ENCODE measurements around the gene PTPRG. TPM values are rescaled to one million over a fixed set of nuclear protein-coding genes. Genes with fewer than 3 reads are reported as not detected.

Gene PTPRG
- total RNA-seq, 1 donor from 2014 or later = 4.2 TPM

DNA sequence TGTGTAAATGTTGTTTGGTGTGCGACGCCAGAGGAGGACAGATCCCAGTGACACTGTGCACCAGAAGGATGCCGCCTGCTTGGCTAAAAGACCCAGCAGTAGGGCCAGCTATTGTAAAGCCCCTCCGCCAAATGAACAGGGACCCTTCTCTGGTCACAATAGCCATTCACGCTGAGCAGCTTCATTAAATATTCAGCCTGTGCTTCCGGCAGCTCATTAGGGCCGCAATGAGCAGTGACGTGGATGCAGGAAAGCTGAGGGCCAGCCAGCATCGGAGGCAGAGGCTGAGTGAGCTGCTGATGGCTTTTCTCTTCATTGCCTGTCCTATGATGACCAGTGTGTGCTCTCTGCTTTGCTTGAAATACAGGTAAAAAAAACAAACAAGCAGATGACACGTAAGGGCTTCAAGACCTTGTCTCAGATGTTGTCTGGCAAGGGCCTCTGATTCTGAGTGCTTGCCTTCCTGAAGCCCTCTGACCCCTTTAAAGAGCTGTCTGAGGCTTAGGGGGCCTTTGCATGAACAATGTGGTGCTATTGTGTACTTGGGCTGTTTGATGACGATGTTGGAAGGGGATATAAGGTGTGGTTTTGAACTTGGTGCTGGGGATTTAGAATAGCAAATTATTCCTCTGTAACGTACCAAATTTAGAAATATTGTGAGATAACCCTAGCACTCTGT is 681.6 kb downstream of the PTPRG start:
- Mint-ChIP-seq H3K4me3 (no peak overlapping the region), H3K9me3 (no peaks in the 10 kb centered on the region), H3K4me1 (no peaks in the 10 kb centered on the region), H3K36me3 (ENCODE audit: low read depth) (no peaks in the 10 kb centered on the region), H3K27ac (no peak overlapping the region), H3K27me3 (peaks cover 4% of the 10 kb centered on the region)
- intact Hi-C loops (cut with micrococcal nuclease) = no loop called here
- no peak for DNase-seq

DNA sequence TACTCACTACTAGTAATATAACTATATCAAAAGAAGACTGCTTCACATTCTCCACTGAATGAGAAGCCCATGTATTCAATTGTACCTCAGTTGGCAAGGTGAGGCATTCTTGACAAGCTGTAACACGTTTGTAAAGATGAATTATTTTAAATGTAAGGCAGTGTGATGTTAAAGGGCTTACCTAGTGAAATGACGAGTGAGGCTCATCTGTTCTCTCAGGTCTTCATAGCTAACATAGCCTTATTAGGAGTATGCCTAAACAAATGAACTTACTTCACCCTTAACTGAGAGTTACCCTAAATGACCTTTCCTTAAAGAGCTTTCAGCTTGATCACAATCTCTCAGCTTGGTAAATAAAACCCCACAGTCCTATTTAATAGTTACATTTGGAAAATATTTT is 684.7 kb downstream of the PTPRG start:
- Mint-ChIP-seq H3K4me3 (no peak overlapping the region), H3K27ac (no peak overlapping the region), H3K9me3 (no peaks in the 10 kb centered on the region), H3K27me3 (peaks cover 4% of the 10 kb centered on the region), H3K4me1 (no peaks in the 10 kb centered on the region), H3K36me3 (ENCODE audit: low read depth) (no peaks in the 10 kb centered on the region)
- DNase-seq = no peak
- intact Hi-C loops (cut with micrococcal nuclease) = no loop called here

DNA sequence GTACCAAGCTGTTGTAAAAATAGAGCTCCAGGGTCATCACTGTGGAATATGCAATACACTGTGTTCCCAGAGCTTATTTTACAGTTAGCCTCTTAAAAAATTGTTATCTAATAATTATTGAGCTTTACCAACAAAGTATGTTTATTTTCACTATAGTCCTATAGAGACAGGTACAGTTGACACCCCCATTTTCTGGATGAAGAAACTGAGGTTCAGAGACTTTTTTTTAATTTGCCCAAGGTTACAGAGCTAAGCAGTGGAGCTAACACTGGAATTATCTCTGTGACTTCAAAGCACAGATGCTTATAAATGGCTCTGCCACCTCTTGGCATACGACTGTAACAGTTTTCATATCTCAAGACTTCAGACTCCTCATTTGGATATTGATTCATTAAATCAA is 685.6 kb downstream of the PTPRG start:
- no peak overlapping the region for H3K27ac Mint-ChIP-seq
- peaks cover 4% of the 10 kb centered on the region for H3K27me3 Mint-ChIP-seq
- H3K4me3 Mint-ChIP-seq = no peak overlapping the region
- no peaks in the 10 kb centered on the region for H3K4me1 Mint-ChIP-seq
- no peaks in the 10 kb centered on the region for H3K9me3 Mint-ChIP-seq
- H3K36me3 Mint-ChIP-seq (ENCODE audit: low read depth) = no peaks in the 10 kb centered on the region
- DNase-seq = no peak
- intact Hi-C loops (cut with micrococcal nuclease) = no loop called here

DNA sequence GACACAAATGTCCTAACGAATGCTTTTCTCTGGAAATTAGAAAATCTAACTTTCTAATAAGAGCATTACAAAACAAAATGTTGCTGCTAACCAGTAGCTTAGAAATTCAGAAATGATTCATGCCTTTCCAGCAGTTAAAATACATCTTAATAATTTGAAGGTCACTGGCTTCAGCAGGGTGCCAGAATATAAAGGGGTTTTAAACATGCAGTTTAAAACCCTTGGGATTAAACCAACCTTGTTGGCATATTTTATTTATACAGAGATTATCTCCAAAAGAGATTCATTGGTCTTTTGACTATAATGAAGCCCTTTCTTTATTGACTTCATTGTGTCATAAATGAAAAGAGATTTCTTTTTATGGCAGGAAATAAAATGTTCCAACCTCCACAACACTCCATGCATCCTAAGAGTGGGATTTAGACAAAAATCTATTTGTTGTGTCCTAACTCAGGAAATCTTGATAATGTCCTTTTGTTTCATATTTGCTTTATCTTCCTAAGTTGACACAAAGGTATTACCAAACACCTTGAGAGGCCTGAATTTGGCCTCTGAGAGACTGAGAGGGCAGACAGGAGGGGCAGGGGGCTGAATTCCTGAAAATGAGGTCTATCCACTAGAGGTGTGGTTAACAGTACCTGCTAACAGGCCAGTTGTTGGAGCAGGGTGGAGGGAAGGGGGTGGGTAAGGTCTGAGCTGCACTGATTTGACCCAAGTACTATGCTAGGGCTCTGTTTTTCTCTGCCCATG is 687.5 kb downstream of the PTPRG start:
- DNase-seq = no peak
- Mint-ChIP-seq H3K9me3 (no peaks in the 10 kb centered on the region), H3K27me3 (peaks cover 6% of the 10 kb centered on the region), H3K4me1 (no peaks in the 10 kb centered on the region), H3K27ac (no peak overlapping the region), H3K4me3 (no peak overlapping the region), H3K36me3 (ENCODE audit: low read depth) (no peaks in the 10 kb centered on the region)
- intact Hi-C loops (cut with micrococcal nuclease) = no loop called here

DNA sequence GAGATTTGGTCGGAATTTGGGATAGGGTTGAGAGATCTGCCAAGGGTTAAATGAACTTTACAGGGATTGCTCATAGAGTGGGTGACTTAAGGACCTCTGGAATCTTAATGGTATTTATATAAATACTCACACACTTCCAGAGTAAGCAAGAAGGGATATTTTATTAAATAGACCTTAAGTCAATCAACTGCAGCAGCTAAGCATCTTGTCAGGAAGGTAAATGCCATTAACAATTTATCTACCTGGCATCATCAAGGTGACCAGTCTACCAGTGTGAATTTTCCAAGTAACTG is 688.1 kb downstream of the PTPRG start:
- Mint-ChIP-seq H3K9me3 (no peaks in the 10 kb centered on the region), H3K4me1 (no peaks in the 10 kb centered on the region), H3K36me3 (ENCODE audit: low read depth) (no peaks in the 10 kb centered on the region), H3K27me3 (peaks cover 6% of the 10 kb centered on the region), H3K27ac (no peak overlapping the region), H3K4me3 (no peak overlapping the region)
- intact Hi-C loops (cut with micrococcal nuclease) = no loop called here
- no peak for DNase-seq

DNA sequence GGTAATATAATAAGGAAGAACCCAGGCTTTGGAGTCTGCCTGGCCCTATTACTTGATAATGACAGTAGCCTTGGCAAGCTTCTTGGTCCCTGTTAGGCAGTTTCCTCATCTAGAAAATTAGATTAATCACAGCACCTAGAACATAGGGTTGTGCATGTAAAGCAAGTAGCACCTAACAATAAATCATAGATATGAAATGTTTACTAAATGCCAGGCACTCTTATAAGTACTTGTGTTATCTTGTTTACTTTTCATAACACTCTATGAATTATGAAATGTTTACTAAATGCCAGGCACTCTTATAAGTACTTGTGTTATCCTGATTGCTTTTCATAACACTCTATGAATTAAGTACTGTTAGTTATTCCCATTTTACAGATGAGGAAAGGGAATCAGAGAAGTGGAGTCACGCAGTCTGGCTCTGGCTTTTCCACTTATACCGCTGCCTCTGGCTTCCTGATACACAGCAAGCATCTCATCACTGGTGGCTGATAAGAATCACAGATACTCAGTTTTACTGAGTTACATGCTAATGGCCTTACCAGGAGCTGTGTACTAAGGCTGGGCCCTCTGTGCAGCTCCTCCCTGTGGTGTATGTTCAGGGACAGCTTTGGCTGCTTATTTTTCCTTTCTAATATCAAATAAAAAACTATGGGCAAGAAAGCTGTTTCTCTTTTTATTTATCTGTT is 688.6 kb downstream of the PTPRG start:
- Mint-ChIP-seq H3K4me1 (no peaks in the 10 kb centered on the region), H3K27ac (no peak overlapping the region), H3K36me3 (ENCODE audit: low read depth) (no peaks in the 10 kb centered on the region), H3K9me3 (no peaks in the 10 kb centered on the region), H3K4me3 (no peak overlapping the region), H3K27me3 (peaks cover 6% of the 10 kb centered on the region)
- intact Hi-C loops (cut with micrococcal nuclease) = no loop called here
- no peak for DNase-seq

DNA sequence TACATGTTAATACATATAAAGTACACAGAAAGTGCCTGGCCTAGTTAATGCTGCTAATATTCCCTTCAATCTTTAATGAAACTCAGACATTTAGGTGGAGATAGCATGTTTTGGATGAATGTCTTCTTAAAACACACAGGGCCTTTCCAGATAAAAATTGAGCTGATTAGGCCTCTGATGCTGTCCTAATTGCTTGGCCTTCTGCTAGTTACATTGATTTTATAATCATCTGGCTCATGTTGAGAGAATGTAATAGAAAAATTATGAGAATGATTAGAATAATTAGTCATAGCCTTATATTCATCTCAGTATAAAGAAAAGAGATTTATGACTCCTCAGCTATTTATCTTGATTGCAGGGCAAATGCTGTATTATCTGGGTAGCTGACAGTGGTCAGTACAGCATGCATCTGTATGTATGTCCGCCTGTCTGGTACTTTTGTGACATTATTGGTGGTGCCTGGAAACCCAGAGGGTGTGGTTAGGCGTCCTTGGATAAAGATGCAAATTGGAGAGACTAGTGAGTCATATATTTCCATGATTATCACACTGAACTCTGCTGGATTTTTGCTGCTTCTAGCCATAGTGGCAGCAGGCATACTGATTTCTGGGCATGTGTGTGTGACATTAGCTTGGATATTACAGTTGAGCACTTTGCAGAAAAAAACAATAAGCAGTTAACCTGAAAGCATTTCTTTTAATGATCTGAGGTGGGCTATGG is 691.2 kb downstream of the PTPRG start:
- H3K4me3 Mint-ChIP-seq = no peak overlapping the region
- no peak for DNase-seq
- no peaks in the 10 kb centered on the region for H3K36me3 Mint-ChIP-seq (ENCODE audit: low read depth)
- no peaks in the 10 kb centered on the region for H3K4me1 Mint-ChIP-seq
- intact Hi-C loops (cut with micrococcal nuclease) = no loop called here
- no peaks in the 10 kb centered on the region for H3K9me3 Mint-ChIP-seq
- H3K27ac Mint-ChIP-seq = no peak overlapping the region
- peaks cover 3% of the 10 kb centered on the region for H3K27me3 Mint-ChIP-seq

DNA sequence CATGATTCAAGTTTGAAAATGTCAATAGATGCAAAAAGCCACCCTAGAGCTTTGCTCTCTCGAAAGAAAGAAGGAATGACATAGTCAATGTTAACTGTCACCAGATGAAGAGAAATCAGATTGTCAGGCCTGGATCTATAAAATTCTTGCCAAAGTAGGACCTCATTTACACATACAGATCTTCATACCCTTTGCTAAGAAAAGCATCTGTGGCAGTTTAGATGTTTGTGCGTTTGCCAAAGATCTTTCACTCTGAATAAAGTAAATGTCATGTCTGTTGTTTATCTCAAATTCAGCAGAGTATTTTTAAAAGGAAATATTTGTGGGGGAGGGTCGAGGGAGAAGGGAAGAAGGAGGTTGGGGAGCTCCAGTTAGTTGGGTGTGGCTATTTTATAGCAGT is 692.6 kb downstream of the PTPRG start:
- no peaks in the 10 kb centered on the region for H3K36me3 Mint-ChIP-seq (ENCODE audit: low read depth)
- H3K4me1 Mint-ChIP-seq = no peaks in the 10 kb centered on the region
- H3K27me3 Mint-ChIP-seq = peaks cover 3% of the 10 kb centered on the region
- intact Hi-C loops (cut with micrococcal nuclease) = no loop called here
- no peak overlapping the region for H3K4me3 Mint-ChIP-seq
- no peak overlapping the region for H3K27ac Mint-ChIP-seq
- H3K9me3 Mint-ChIP-seq = no peaks in the 10 kb centered on the region
- DNase-seq = no peak

DNA sequence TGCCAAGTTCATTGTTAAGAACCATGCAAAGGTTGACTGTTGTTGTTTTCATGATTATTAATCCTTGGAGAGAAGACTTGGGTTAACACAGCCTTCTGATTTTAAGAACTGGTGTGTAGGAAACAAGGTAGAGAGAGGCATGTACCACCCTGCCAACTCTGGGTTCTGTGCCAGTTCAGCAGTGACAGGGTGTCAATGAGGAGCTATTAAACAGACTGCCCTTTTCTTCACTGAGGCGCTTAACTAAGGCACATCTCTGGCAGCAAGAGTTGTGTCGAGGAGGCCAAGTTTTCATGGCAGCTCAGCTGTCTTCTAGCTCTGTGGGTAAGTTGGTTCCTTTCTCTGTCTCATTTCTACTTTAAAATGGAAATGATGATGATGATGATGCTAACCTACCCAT is 694.4 kb downstream of the PTPRG start:
- Mint-ChIP-seq H3K27me3 (peaks cover 3% of the 10 kb centered on the region), H3K36me3 (ENCODE audit: low read depth) (no peaks in the 10 kb centered on the region), H3K4me3 (no peak overlapping the region), H3K4me1 (no peaks in the 10 kb centered on the region), H3K27ac (no peak overlapping the region), H3K9me3 (no peaks in the 10 kb centered on the region)
- intact Hi-C loops (cut with micrococcal nuclease) = no loop called here
- no peak for DNase-seq

DNA sequence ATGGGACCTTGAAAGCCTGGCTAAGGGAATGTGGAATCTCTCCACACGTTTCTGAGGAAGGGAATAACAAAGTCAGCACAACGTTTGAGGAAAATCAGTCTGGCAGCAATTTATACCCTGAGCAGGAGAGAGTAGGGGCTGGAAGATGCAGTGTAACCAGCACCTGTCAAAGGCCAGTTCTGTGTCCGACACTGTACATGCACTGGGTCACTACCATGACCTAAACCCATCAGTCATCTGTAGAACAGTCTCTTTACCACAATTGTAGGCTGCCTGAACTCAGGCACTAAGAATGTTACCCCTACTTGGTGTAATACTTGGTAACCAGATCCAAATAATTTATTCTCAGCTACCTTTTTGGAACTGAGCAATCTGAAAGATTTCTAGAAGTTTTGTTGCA is 698.6 kb downstream of the PTPRG start:
- Mint-ChIP-seq H3K27ac (no peak overlapping the region), H3K9me3 (no peaks in the 10 kb centered on the region), H3K4me3 (no peak overlapping the region), H3K36me3 (ENCODE audit: low read depth) (no peaks in the 10 kb centered on the region), H3K27me3 (no peaks in the 10 kb centered on the region), H3K4me1 (no peaks in the 10 kb centered on the region)
- no peak for DNase-seq
- intact Hi-C loops (cut with micrococcal nuclease) = no loop called here

DNA sequence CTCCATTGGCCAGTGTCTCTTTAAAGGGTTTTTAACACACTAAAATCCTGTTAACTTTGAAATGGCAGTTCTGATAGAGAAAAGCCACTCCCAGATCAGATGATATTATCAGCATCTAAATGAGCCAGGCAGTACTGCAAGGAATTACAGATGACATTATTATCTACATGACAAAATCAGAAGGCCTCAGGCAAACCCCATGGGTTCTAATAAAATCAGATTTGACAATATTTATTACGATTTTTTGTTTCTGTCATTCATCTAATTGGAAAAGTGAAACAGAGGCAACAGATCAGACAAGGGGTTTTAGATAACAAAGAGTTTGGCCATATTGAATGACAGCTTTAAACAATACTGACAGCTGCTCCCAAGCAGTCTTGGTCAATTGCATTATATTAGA is 699.3 kb downstream of the PTPRG start:
- no peak for DNase-seq
- Mint-ChIP-seq H3K36me3 (ENCODE audit: low read depth) (no peaks in the 10 kb centered on the region), H3K4me3 (no peak overlapping the region), H3K27me3 (no peaks in the 10 kb centered on the region), H3K27ac (no peak overlapping the region), H3K4me1 (no peaks in the 10 kb centered on the region), H3K9me3 (no peaks in the 10 kb centered on the region)
- intact Hi-C loops (cut with micrococcal nuclease) = no loop called here

DNA sequence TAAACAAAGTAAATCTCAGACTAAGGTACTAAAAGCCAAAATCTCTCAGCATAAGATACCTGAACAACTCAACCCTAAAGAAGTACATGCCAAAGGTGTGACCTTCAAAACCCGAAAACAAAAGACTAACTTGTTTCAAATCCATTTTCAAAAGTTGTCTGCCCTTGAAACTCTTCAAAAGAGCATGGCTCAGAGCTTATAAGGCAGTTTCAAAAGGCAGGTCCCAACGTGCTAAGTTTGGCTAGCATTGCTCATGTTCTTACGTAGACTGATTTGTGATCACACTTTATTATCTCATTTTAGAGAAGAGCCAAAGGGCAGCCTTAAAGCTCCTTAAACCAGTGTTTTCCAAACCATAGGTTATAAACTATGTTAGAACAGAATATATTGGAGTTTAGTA is 699.8 kb downstream of the PTPRG start:
- H3K27ac Mint-ChIP-seq = no peak overlapping the region
- intact Hi-C loops (cut with micrococcal nuclease) = no loop called here
- H3K4me3 Mint-ChIP-seq = no peak overlapping the region

DNA sequence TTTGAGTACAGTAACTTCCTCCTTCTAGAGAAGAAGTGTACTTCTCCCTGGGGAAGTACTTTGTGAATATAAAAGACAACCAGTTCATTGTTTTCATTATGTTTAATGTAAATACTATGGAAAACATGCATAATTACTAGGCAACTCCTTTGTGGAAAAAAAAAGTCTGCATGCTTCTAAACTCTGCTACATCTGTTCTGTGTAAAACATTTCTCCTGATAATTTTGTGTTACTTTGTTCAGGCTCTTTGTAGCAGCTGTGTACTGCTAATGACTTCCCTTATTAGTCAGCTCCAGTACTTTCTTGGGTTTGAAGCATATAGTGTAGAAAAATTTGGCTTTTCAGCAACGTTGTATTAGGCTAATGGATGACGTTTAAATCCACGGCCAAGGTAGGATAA is 700.4 kb downstream of the PTPRG start:
- DNase-seq = no peak
- Mint-ChIP-seq H3K4me1 (no peaks in the 10 kb centered on the region), H3K9me3 (no peaks in the 10 kb centered on the region), H3K27me3 (no peaks in the 10 kb centered on the region), H3K27ac (no peak overlapping the region), H3K36me3 (ENCODE audit: low read depth) (no peaks in the 10 kb centered on the region), H3K4me3 (no peak overlapping the region)
- intact Hi-C loops (cut with micrococcal nuclease) = no loop called here

More for the DNA sequence above, 699.8 kb downstream of the PTPRG start:
- Mint-ChIP-seq H3K27me3 (no peaks in the 10 kb centered on the region), H3K4me1 (no peaks in the 10 kb centered on the region), H3K9me3 (no peaks in the 10 kb centered on the region), H3K36me3 (ENCODE audit: low read depth) (no peaks in the 10 kb centered on the region)
- no peak for DNase-seq

DNA sequence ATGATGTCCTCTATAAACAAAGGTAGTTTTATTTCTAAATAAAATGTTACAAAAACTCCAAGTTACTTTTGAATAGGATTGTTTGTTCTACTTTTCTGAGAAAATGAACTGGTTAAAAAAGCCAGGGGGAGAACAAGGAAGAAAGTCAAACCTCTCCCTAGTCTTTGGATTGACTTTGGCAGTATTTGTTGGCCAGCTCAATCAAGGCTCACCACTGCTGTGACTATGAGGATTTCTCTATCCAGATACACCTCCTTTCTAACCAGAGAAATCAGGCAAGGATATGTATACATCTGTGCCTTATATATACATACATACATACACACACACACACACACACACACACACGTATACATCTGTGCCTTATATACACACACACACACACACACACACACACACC is 704.2 kb downstream of the PTPRG start:
- H3K27ac Mint-ChIP-seq = no peak overlapping the region
- no peaks in the 10 kb centered on the region for H3K27me3 Mint-ChIP-seq
- no peaks in the 10 kb centered on the region for H3K4me1 Mint-ChIP-seq
- no peaks in the 10 kb centered on the region for H3K36me3 Mint-ChIP-seq (ENCODE audit: low read depth)
- no peak overlapping the region for H3K4me3 Mint-ChIP-seq
- no peak for DNase-seq
- H3K9me3 Mint-ChIP-seq = no peaks in the 10 kb centered on the region
- intact Hi-C loops (cut with micrococcal nuclease) = no loop called here

All from activated CD4-positive, alpha-beta T cell treated with anti-CD3 and anti-CD28 coated beads, Interleukin-2, amount 10 ng/mL, durations not matched to agents 24 days and 14 days (primary cell).